ENCODE results near the gene SPPL3. TPM values are rescaled to one million over a fixed set of nuclear protein-coding genes. Genes with fewer than 3 reads are reported as not detected.
"Not testable (repeated sequence)": the region's sequence is repeated elsewhere in the genome, so short reads cannot be mapped to it uniquely, and the experiment has no call there.

Gene SPPL3
- total RNA-seq, 2 experiments from 2014 or later = 21.3 to 24.2 TPM

- H3K4me3 Mint-ChIP-seq = no peak overlapping the region
- CTCF ChIA-PET = no interaction called here
- no peak for DNase-seq
- H3K9me3 Mint-ChIP-seq (ENCODE audit: low read depth) = no peaks in the 10 kb centered on the region
- ATAC-seq = no peak
- peaks cover 9% of the 10 kb centered on the region for H3K4me1 Mint-ChIP-seq
- no peaks in the 10 kb centered on the region for H3K27me3 Mint-ChIP-seq
- H3K27ac Mint-ChIP-seq = no peak overlapping the region
- H3K36me3 Mint-ChIP-seq = peaks cover 19% of the 10 kb centered on the region
Measured at GRCh38 chr12:120810021-120810420, 94.1 kb downstream of the SPPL3 start.

GRCh38 chr12:120804428-120804827 lies 99.7 kb downstream of the SPPL3 start:
- H3K9me3 Mint-ChIP-seq (ENCODE audit: low read depth) = no peaks in the 10 kb centered on the region
- H3K4me3 Mint-ChIP-seq = no peak overlapping the region
- ATAC-seq (no peak), DNase-seq (no peak)
- peaks cover 27% of the 10 kb centered on the region for H3K4me1 Mint-ChIP-seq
- H3K36me3 Mint-ChIP-seq = peaks cover 20% of the 10 kb centered on the region
- CTCF ChIA-PET = no interaction called here
- no peaks in the 10 kb centered on the region for H3K27me3 Mint-ChIP-seq
- H3K27ac Mint-ChIP-seq = no peak overlapping the region

- DNase-seq = no peak
- Mint-ChIP-seq H3K27ac (peak overlapping the region; percentile 61), H3K27me3 (no peaks in the 10 kb centered on the region), H3K4me3 (no peak overlapping the region), H3K36me3 (peaks cover 28% of the 10 kb centered on the region), H3K4me1 (peaks cover 48% of the 10 kb centered on the region), H3K9me3 (ENCODE audit: low read depth) (peaks cover 9% of the 10 kb centered on the region)
- ATAC-seq = no peak
- CTCF ChIA-PET = no interaction called here
Measured at GRCh38 chr12:120801146-120801545, 103.0 kb downstream of the SPPL3 start.

- ATAC-seq (no peak), DNase-seq (no peak)
- CTCF ChIA-PET = interaction anchor here (1.0 kb wide), 1 partner anchor 444 kb away, joined by 3 read pairs; no protein-coding TSS in a partner anchor
- Mint-ChIP-seq H3K4me3 (no peak overlapping the region), H3K27ac (peak overlapping the region; percentile 61), H3K27me3 (no peaks in the 10 kb centered on the region), H3K9me3 (ENCODE audit: low read depth) (peaks cover 12% of the 10 kb centered on the region), H3K36me3 (peaks cover 33% of the 10 kb centered on the region), H3K4me1 (peaks cover 48% of the 10 kb centered on the region)
Measured at GRCh38 chr12:120800665-120801064, 103.5 kb downstream of the SPPL3 start.

- Mint-ChIP-seq H3K27me3 (no peaks in the 10 kb centered on the region), H3K4me1 (peaks cover 48% of the 10 kb centered on the region), H3K4me3 (no peak overlapping the region), H3K36me3 (peaks cover 44% of the 10 kb centered on the region), H3K27ac (no peak overlapping the region), H3K9me3 (ENCODE audit: low read depth) (peaks cover 18% of the 10 kb centered on the region)
- CTCF ChIA-PET = interaction anchor here (0.9 to 1.0 kb wide), 2 partner anchors 150 to 151 kb away, joined by 3 read pairs; no protein-coding TSS in a partner anchor
- no peak for DNase-seq
- no peak for ATAC-seq
Measured at GRCh38 chr12:120799243-120800045, 104.7 kb downstream of the SPPL3 start.

GRCh38 chr12:120798696-120799095 lies 105.5 kb downstream of the SPPL3 start:
- DNase-seq (no peak), ATAC-seq (no peak)
- H3K9me3 Mint-ChIP-seq (ENCODE audit: low read depth) = peaks cover 20% of the 10 kb centered on the region
- H3K4me3 Mint-ChIP-seq = no peak overlapping the region
- H3K36me3 Mint-ChIP-seq = peaks cover 45% of the 10 kb centered on the region
- H3K27ac Mint-ChIP-seq = no peak overlapping the region
- peaks cover 47% of the 10 kb centered on the region for H3K4me1 Mint-ChIP-seq
- CTCF ChIA-PET = interaction anchor here (1.0 kb wide), 1 partner anchor 150 kb away, joined by 3 read pairs; no protein-coding TSS in a partner anchor
- H3K27me3 Mint-ChIP-seq = no peaks in the 10 kb centered on the region

GRCh38 chr12:120797677-120798642 lies 106.2 kb downstream of the SPPL3 start:
- ATAC-seq = peak; percentile 49
- Mint-ChIP-seq H3K4me3 (no peak overlapping the region), H3K27me3 (no peaks in the 10 kb centered on the region), H3K4me1 (peaks cover 43% of the 10 kb centered on the region), H3K9me3 (ENCODE audit: low read depth) (peaks cover 22% of the 10 kb centered on the region), H3K27ac (no peak overlapping the region), H3K36me3 (peaks cover 47% of the 10 kb centered on the region)
- CTCF ChIA-PET = interaction anchor here (1.0 kb wide), 1 partner anchor 149 kb away, joined by 3 read pairs; no protein-coding TSS in a partner anchor
- DNase-seq = no peak

- DNase-seq = no peak
- no peak for ATAC-seq
- Mint-ChIP-seq H3K27me3 (no peaks in the 10 kb centered on the region), H3K4me3 (no peak overlapping the region), H3K36me3 (peaks cover 52% of the 10 kb centered on the region), H3K9me3 (ENCODE audit: low read depth) (peaks cover 22% of the 10 kb centered on the region), H3K4me1 (peaks cover 30% of the 10 kb centered on the region), H3K27ac (no peak overlapping the region)
- CTCF ChIA-PET = interaction anchor here (1.2 to 1.5 kb wide), 3 partner anchors 59 to 149 kb away, joined by 3 to 5 read pairs (median 4); no protein-coding TSS in a partner anchor
Measured at GRCh38 chr12:120795441-120796178, 108.5 kb downstream of the SPPL3 start.

- Mint-ChIP-seq H3K4me1 (peaks cover 15% of the 10 kb centered on the region), H3K4me3 (no peak overlapping the region), H3K9me3 (ENCODE audit: low read depth) (peaks cover 22% of the 10 kb centered on the region), H3K27ac (no peak overlapping the region), H3K36me3 (peaks cover 62% of the 10 kb centered on the region), H3K27me3 (no peaks in the 10 kb centered on the region)
- DNase-seq (no peak), ATAC-seq (no peak)
- CTCF ChIA-PET = no interaction called here
Measured at GRCh38 chr12:120793357-120793756, 110.8 kb downstream of the SPPL3 start.

- CTCF ChIA-PET = interaction anchor here (0.9 kb wide), 1 partner anchor 143 kb away, joined by 3 read pairs; no protein-coding TSS in a partner anchor
- H3K4me3 Mint-ChIP-seq, DNase-seq, H3K27me3 Mint-ChIP-seq, H3K4me1 Mint-ChIP-seq, H3K27ac Mint-ChIP-seq, ATAC-seq: not testable (repeated sequence)
- H3K36me3 Mint-ChIP-seq = peaks cover 59% of the 10 kb centered on the region
- H3K9me3 Mint-ChIP-seq (ENCODE audit: low read depth) = peaks cover 22% of the 10 kb centered on the region
Measured at GRCh38 chr12:120792456-120792855, 111.7 kb downstream of the SPPL3 start.

GRCh38 chr12:120791669-120792176 lies 112.4 kb downstream of the SPPL3 start:
- peaks cover 18% of the 10 kb centered on the region for H3K9me3 Mint-ChIP-seq (ENCODE audit: low read depth)
- no peak overlapping the region for H3K27ac Mint-ChIP-seq
- H3K27me3 Mint-ChIP-seq = no peaks in the 10 kb centered on the region
- DNase-seq = no peak
- peaks cover 3% of the 10 kb centered on the region for H3K4me1 Mint-ChIP-seq
- CTCF ChIA-PET = interaction anchor here (0.7 to 0.9 kb wide), 2 partner anchors 65 to 142 kb away, joined by 3 read pairs; no protein-coding TSS in a partner anchor
- ATAC-seq = no peak
- H3K4me3 Mint-ChIP-seq = no peak overlapping the region
- H3K36me3 Mint-ChIP-seq = peaks cover 52% of the 10 kb centered on the region

GRCh38 chr12:120790114-120790513 lies 114.0 kb downstream of the SPPL3 start:
- H3K4me1 Mint-ChIP-seq = peaks cover 3% of the 10 kb centered on the region
- H3K9me3 Mint-ChIP-seq (ENCODE audit: low read depth) = peaks cover 6% of the 10 kb centered on the region
- no peak overlapping the region for H3K4me3 Mint-ChIP-seq
- no peaks in the 10 kb centered on the region for H3K27me3 Mint-ChIP-seq
- CTCF ChIA-PET = no interaction called here
- DNase-seq (no peak), ATAC-seq (no peak)
- H3K36me3 Mint-ChIP-seq = peaks cover 36% of the 10 kb centered on the region
- no peak overlapping the region for H3K27ac Mint-ChIP-seq

All from activated CD8-positive, alpha-beta memory T cell treated with anti-CD3 and anti-CD28 coated beads, Interleukin-2, amount 10 ng/mL, durations not matched to agents 7 days and 5 days (primary cell).